Ovary (tissue), 3 donors: ENCODE measurements around the gene SHROOM3.

Experiments
- EP300 ChIP-seq: sonication (generic); formaldehyde crosslinking; IDR thresholded peaks from one replicate; pipeline ENCODE4 v1.6.1; 2017; ENCODE audit warnings: antibody characterized with exemption
- POLR2A ChIP-seq: fragments of 450-650 bp; IDR thresholded peaks from one replicate; pipeline ENCODE4 v1.6.1; 2017; ENCODE audit warnings: antibody characterized with exemption, mild to moderate bottlenecking, moderate library complexity
- TF ChIP-seq, protein P1 (sequence below), 3 donors: fragments of 450-650 bp in 2 of 3; fragments of 200-600 bp in 1 of 3; IDR thresholded peaks; one replicate each; pipeline versions ENCODE4 v1.5.1 to v1.8.0; 2016 to 2022; ENCODE audit warnings: antibody characterized with exemption in 3 of 3, mild to moderate bottlenecking in 1 of 3
- donor health status: DM: no; HTN: no; CAD: no.

DNA sequence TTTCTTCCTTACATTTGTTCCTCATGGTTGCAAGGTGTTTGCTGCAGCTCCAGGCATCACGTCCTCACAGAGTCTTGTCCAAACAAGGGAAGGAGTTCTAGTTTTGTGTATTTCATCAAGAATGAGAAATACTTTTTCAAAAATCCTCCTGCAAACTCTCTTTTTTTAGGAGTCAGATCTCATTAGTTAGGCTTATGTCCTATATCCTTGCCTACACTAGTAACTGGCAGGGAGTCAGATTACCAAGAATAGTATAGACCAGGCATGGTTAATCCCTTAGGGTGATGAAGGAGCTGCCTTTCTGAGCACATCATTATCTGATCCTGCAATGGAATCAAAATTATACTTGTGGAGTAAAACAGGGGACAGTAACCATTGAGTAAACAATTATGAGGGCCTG lies 160.4 kb downstream of the SHROOM3 start:
- TF ChIP-seq, protein P1, sequence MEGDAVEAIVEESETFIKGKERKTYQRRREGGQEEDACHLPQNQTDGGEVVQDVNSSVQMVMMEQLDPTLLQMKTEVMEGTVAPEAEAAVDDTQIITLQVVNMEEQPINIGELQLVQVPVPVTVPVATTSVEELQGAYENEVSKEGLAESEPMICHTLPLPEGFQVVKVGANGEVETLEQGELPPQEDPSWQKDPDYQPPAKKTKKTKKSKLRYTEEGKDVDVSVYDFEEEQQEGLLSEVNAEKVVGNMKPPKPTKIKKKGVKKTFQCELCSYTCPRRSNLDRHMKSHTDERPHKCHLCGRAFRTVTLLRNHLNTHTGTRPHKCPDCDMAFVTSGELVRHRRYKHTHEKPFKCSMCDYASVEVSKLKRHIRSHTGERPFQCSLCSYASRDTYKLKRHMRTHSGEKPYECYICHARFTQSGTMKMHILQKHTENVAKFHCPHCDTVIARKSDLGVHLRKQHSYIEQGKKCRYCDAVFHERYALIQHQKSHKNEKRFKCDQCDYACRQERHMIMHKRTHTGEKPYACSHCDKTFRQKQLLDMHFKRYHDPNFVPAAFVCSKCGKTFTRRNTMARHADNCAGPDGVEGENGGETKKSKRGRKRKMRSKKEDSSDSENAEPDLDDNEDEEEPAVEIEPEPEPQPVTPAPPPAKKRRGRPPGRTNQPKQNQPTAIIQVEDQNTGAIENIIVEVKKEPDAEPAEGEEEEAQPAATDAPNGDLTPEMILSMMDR (IDR thresholded peaks at IDR 0.05): no peak
- no peak for TF ChIP-seq EP300
- no peak for TF ChIP-seq POLR2A
